ENCODE results near the gene ETV6.

Gene ETV6

GRCh38 chr12:11758510-11759493 is 109.3 kb downstream of the ETV6 start:
- ATAC-seq (ENCODE audit: insufficient read depth, low read depth) (no peak), DNase-seq (no peak)
- Histone ChIP-seq H3K79me2 (ENCODE audit: insufficient read depth, low read length) (peaks cover 70% of the 10 kb centered on the region), H3K9me3 (ENCODE audit: insufficient read depth, low read length, severe bottlenecking) (no peaks in the 10 kb centered on the region), H3K27me3 (ENCODE audit: insufficient read depth, low read length, poor library complexity) (no peaks in the 10 kb centered on the region), H3K36me3 (ENCODE audit: insufficient read depth, low read length) (peaks cover 85% of the 10 kb centered on the region), H3K4me3 (ENCODE audit: low read depth in 1 of 2, low read length in 2 of 2) (no peak overlapping the region), H3K4me1 (ENCODE audit: insufficient read depth, low read length) (peaks cover 26% of the 10 kb centered on the region), H4K20me1 (ENCODE audit: insufficient read depth, low read length) (no peaks in the 10 kb centered on the region), H3K4me2 (ENCODE audit: insufficient read depth, low read length) (no peak overlapping the region), H3K9ac (ENCODE audit: low read depth, low read length) (no peak overlapping the region), H2AFZ (ENCODE audit: low read depth, low read length) (no peak overlapping the region), H3K27ac (ENCODE audit: low read length) (peak overlapping the region; percentile 10; the same call in 1 of the 2 replicates)
- no peak for TF ChIP-seq EZH2 (IDR thresholded peaks at IDR 0.05; ENCODE audit: borderline replicate concordance, low read depth, low read length, severe bottlenecking)
- no peak for TF ChIP-seq CTCF (IDR thresholded peaks at IDR 0.05; ENCODE audit: borderline replicate concordance, extremely low read depth, low read length, poor library complexity, severe bottlenecking)

GRCh38 chr12:11759494-11759878 is 110.0 kb downstream of the ETV6 start:
- ATAC-seq (ENCODE audit: insufficient read depth, low read depth) (no peak), DNase-seq (no peak)
- Histone ChIP-seq H3K9me3 (ENCODE audit: insufficient read depth, low read length, severe bottlenecking) (no peaks in the 10 kb centered on the region), H3K4me3 (ENCODE audit: low read depth in 1 of 2, low read length in 2 of 2) (no peak overlapping the region), H3K79me2 (ENCODE audit: insufficient read depth, low read length) (peaks cover 74% of the 10 kb centered on the region), H2AFZ (ENCODE audit: low read depth, low read length) (no peak overlapping the region), H3K4me1 (ENCODE audit: insufficient read depth, low read length) (peaks cover 33% of the 10 kb centered on the region), H3K4me2 (ENCODE audit: insufficient read depth, low read length) (no peak overlapping the region), H3K27ac (ENCODE audit: low read length) (no peak overlapping the region), H3K9ac (ENCODE audit: low read depth, low read length) (no peak overlapping the region), H3K36me3 (ENCODE audit: insufficient read depth, low read length) (peaks cover 84% of the 10 kb centered on the region), H3K27me3 (ENCODE audit: insufficient read depth, low read length, poor library complexity) (no peaks in the 10 kb centered on the region), H4K20me1 (ENCODE audit: insufficient read depth, low read length) (no peaks in the 10 kb centered on the region)
- TF ChIP-seq EZH2 (IDR thresholded peaks at IDR 0.05; ENCODE audit: borderline replicate concordance, low read depth, low read length, severe bottlenecking) (no peak), CTCF (IDR thresholded peaks at IDR 0.05; ENCODE audit: borderline replicate concordance, extremely low read depth, low read length, poor library complexity, severe bottlenecking) (no peak)

- peaks cover 84% of the 10 kb centered on the region for H3K36me3 ChIP-seq (ENCODE audit: insufficient read depth, low read length)
- no peaks in the 10 kb centered on the region for H3K27me3 ChIP-seq (ENCODE audit: insufficient read depth, low read length, poor library complexity)
- H3K4me1 ChIP-seq (ENCODE audit: insufficient read depth, low read length): peaks cover 37% of the 10 kb centered on the region
- no peak overlapping the region for H3K9ac ChIP-seq (ENCODE audit: low read depth, low read length)
- H3K4me3 ChIP-seq (ENCODE audit: low read depth in 1 of 2, low read length in 2 of 2): no peak overlapping the region
- DNase-seq (no peak), ATAC-seq (ENCODE audit: insufficient read depth, low read depth) (no peak)
- no peak overlapping the region for H3K4me2 ChIP-seq (ENCODE audit: insufficient read depth, low read length)
- TF ChIP-seq EZH2 (IDR thresholded peaks at IDR 0.05; ENCODE audit: borderline replicate concordance, low read depth, low read length, severe bottlenecking) (no peak), CTCF (IDR thresholded peaks at IDR 0.05; ENCODE audit: borderline replicate concordance, extremely low read depth, low read length, poor library complexity, severe bottlenecking) (no peak)
- H3K9me3 ChIP-seq (ENCODE audit: insufficient read depth, low read length, severe bottlenecking): no peaks in the 10 kb centered on the region
- no peak overlapping the region for H3K27ac ChIP-seq (ENCODE audit: low read length)
- H4K20me1 ChIP-seq (ENCODE audit: insufficient read depth, low read length): no peaks in the 10 kb centered on the region
- H2AFZ ChIP-seq (ENCODE audit: low read depth, low read length): no peak overlapping the region
- peaks cover 77% of the 10 kb centered on the region for H3K79me2 ChIP-seq (ENCODE audit: insufficient read depth, low read length)
These were observed 110.4 kb downstream of the ETV6 start for GRCh38 chr12:11759899-11760298.
